ENCODE results near the gene REG3G.
A peak's percentile ranks its signal among the peaks of the same experiment; 100 is the strongest.
"Not testable (repeated sequence)": the region's sequence is repeated elsewhere in the genome, so short reads cannot be mapped to it uniquely, and the experiment has no call there.

REG3G gene

GRCh38 chr2:79013629-79014028 lies 11.9 kb upstream of the REG3G start:
- DNase-seq = no peak
- intact Hi-C loops (cut with DNase I) = no loop called here

DNA sequence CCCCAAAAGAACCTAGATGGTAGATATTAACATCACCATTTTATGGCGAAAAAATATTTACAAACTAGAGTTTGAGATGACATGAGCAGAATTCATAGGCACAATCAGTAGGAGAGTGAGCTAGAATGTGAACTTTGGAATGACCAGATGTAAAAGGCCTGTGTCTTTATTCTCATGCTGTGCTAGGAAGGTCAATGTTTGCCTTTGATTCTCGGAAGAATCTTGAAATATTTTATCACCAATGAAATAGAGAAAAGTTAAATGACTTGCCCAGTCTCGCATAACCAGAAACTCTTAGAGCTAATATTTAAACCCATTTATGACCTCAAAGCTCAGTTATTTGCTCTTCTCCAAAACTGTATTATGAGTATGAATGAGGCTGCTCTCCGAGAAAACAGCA lies 9.2 kb upstream of the REG3G start:
- DNase-seq = no peak
- intact Hi-C loops (cut with DNase I) = no loop called here

- intact Hi-C loops (cut with DNase I) = no loop called here
- DNase-seq = no peak
These were observed 559 bp downstream of the REG3G start for GRCh38 chr2:79026061-79026460.

DNA sequence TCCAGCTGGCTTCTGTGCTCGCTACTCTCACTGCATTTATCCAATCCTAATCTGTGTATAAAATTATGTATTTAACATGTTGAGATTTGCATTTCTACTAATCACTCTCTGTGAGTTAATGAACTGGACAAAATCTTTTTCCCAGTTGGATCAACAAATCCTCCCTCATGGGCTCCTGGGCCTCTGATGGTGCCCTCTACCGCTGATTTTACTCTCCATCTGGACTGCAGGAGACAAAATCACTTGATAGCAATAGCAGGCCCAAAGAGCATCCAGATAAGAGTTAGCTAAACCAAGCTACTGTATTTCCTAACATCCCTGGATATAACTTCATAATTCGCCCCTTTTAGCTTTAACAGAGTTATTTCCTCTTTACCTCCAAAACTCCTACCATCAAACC lies 14.4 kb downstream of the REG3G start:
- intact Hi-C loops (cut with DNase I) = loop anchor here (2.0 to 5.0 kb wide), 2 partner anchors 182 to 821 kb away; no protein-coding TSS in a partner anchor
- no peak for DNase-seq

GRCh38 chr2:79041032-79041448 lies 15.5 kb downstream of the REG3G start:
- intact Hi-C loops (cut with DNase I) = loop anchor here (2.0 to 5.0 kb wide), 2 partner anchors 181 to 820 kb away; no protein-coding TSS in a partner anchor

GRCh38 chr2:79053486-79053885 lies 28.0 kb downstream of the REG3G start:
- peak in 2 of 10 donors; percentile 72 to 84 for DNase-seq
- intact Hi-C loops (cut with DNase I) = not testable (repeated sequence)

More at GRCh38 chr2:79041032-79041448, 15.5 kb downstream of the REG3G start:
- no peak for DNase-seq

DNA sequence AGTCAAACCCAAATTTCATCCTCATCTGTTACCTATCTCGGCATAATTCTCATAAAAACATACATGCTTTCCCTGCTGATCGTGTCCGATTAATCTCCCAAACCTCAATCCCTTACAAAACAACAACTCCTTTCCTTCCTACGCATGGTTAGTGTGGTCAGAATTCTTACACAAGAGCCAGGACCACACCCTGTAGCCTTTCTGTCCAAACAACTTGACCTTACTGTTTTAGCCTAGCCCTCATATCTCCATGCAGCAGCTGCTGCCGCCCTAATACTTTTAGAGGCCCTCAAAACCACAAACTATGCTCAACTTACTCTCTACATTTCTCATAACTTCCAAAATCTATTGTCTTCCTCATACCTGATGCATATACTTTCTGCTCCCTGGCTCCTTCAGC lies 29.3 kb downstream of the REG3G start:
- intact Hi-C loops (cut with DNase I) = not testable (repeated sequence)

GRCh38 chr2:79065201-79065600 lies 39.7 kb downstream of the REG3G start:
- intact Hi-C loops (cut with DNase I) = no loop called here
- peak in 2 of 10 donors; percentile 16 to 28 for DNase-seq

More for the DNA sequence above, 29.3 kb downstream of the REG3G start:
- not testable (repeated sequence) for DNase-seq

- intact Hi-C loops (cut with DNase I) = no loop called here
These were observed 45.6 kb downstream of the REG3G start for GRCh38 chr2:79071078-79071477.

More at GRCh38 chr2:79071078-79071477, 45.6 kb downstream of the REG3G start:
- no peak for DNase-seq

Data from posterior cingulate gyrus (tissue), 11 donors.